Activated CD8-positive, alpha-beta T cell treated with anti-CD3 and anti-CD28 coated beads for 36 hours (primary cell): ENCODE data around the gene KCNQ5. TPM values are rescaled to one million over a fixed set of nuclear protein-coding genes. Genes with fewer than 3 reads are reported as not detected.

Source experiments
- ATAC-seq: fragments of 200-7000 bp; cut with Tn5 transposase; one replicate; pipeline ENCODE4 v1.10.0; 2021; ENCODE audit warnings: mild to moderate bottlenecking, moderate library complexity
- CTCF ChIA-PET: fragments of 350-600 bp; sonication (Branson Sonifier 250); formaldehyde crosslinking; loops from one replicate; lab custom pipeline; 2021; ENCODE audit warnings: antibody characterized with exemption; lab: Charles Lee
- POLR2A ChIA-PET: fragments of 350-600 bp; sonication (Branson Sonifier 250); formaldehyde crosslinking; loops from one replicate; lab custom pipeline; 2021; ENCODE audit warnings: antibody characterized with exemption; lab: Charles Lee
- DNase-seq: peaks from one replicate; pipeline ENCODE4 v3.0.0-alpha.2; 2020
- H3K27ac Mint-ChIP-seq: one replicate; pipeline ENCODE4 v1.8.0; 2021; ENCODE audit warnings: mild to moderate bottlenecking, mixed read lengths
- H3K27me3 Mint-ChIP-seq: one replicate; pipeline ENCODE4 v1.8.0; 2021; ENCODE audit warnings: mixed read lengths
- H3K36me3 Mint-ChIP-seq: one replicate; pipeline ENCODE4 v1.8.0; 2021; ENCODE audit warnings: low read depth, mixed read lengths
- H3K4me1 Mint-ChIP-seq: one replicate; pipeline ENCODE4 v1.8.0; 2021; ENCODE audit warnings: low read depth, mixed read lengths
- H3K4me3 Mint-ChIP-seq: one replicate; pipeline ENCODE4 v1.8.0; 2021; ENCODE audit warnings: mild to moderate bottlenecking, moderate library complexity, mixed read lengths
- H3K9me3 Mint-ChIP-seq: one replicate; pipeline ENCODE4 v1.8.0; 2021; ENCODE audit warnings: mixed read lengths
- intact Hi-C: fragments of 100-400 bp; cut with micrococcal nuclease; formaldehyde crosslinking; loops from one replicate; pipeline ENCODE4 v1.10.0; 2022
- total RNA-seq, 2 experiments: library from RNA; stranded (reverse); gene quantifications; one replicate each; pipeline ENCODE4 v1.2.3, GENCODE V29; 2021
- TF ChIP-seq, protein P1 (sequence below): fragments of 200-600 bp; IDR thresholded peaks from one replicate; pipeline ENCODE4 v1.8.0; 2022; ENCODE audit warnings: antibody characterized with exemption, mild to moderate bottlenecking

Gene KCNQ5
- total RNA-seq, 2 experiments from 2014 or later, result 14.6 to 14.9 TPM

DNA sequence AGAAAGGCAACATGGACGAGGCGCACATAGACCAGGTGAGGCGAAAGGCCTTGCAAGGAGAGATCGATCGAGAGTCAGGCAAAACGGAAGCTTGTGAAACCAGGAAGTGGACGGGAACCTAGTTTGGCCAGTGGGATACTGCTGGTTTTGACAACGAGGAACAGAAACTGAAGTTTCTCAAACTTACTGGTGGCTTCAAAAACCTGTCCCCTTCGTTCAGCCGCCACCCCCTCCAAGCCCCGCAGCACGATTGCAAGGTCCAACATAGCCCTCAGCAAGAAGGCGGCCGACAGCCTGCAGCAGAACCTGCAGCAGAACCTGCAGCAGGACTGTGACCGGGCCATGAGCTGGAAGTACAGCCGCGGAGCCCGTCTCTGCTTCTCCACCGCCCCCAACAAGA lies 365.4 kb downstream of the KCNQ5 start:
- ChIA-PET POLR2A (no interaction called here), CTCF (no interaction called here)
- intact Hi-C loops, result no loop called here
- DNase-seq, result no peak
- TF ChIP-seq, protein P1, sequence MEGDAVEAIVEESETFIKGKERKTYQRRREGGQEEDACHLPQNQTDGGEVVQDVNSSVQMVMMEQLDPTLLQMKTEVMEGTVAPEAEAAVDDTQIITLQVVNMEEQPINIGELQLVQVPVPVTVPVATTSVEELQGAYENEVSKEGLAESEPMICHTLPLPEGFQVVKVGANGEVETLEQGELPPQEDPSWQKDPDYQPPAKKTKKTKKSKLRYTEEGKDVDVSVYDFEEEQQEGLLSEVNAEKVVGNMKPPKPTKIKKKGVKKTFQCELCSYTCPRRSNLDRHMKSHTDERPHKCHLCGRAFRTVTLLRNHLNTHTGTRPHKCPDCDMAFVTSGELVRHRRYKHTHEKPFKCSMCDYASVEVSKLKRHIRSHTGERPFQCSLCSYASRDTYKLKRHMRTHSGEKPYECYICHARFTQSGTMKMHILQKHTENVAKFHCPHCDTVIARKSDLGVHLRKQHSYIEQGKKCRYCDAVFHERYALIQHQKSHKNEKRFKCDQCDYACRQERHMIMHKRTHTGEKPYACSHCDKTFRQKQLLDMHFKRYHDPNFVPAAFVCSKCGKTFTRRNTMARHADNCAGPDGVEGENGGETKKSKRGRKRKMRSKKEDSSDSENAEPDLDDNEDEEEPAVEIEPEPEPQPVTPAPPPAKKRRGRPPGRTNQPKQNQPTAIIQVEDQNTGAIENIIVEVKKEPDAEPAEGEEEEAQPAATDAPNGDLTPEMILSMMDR, result no peak
- no peak overlapping the region for H3K27ac Mint-ChIP-seq
- H3K27me3 Mint-ChIP-seq, result no peaks in the 10 kb centered on the region
- no peak overlapping the region for H3K4me3 Mint-ChIP-seq
- no peak for ATAC-seq
- no peaks in the 10 kb centered on the region for H3K4me1 Mint-ChIP-seq
- peaks cover 17% of the 10 kb centered on the region for H3K9me3 Mint-ChIP-seq
- peaks cover 6% of the 10 kb centered on the region for H3K36me3 Mint-ChIP-seq

DNA sequence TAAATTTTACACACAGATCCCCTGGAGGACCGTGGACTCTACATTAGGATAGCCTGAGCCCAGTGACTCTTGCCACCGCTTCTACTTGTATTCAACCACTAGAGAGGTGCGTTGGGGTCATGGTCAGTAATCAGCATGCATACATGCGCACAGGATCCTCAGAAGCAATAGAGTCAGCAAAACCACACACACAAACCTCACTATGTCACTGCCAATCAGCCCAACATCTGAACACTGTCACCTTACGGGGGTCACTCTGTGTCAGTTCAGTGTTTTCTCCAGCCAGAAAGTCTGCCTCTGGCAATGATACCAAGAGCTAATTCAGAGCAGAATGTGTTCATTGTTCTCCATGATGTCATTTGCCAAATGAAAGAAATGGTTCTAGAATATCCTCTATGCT lies 378.1 kb downstream of the KCNQ5 start:
- intact Hi-C loops, result no loop called here
- Mint-ChIP-seq H3K4me1 (no peaks in the 10 kb centered on the region), H3K27ac (no peak overlapping the region), H3K36me3 (no peaks in the 10 kb centered on the region), H3K4me3 (no peak overlapping the region), H3K27me3 (no peaks in the 10 kb centered on the region), H3K9me3 (no peaks in the 10 kb centered on the region)
- DNase-seq, result no peak
- ChIA-PET CTCF (no interaction called here), POLR2A (no interaction called here)
- TF ChIP-seq, protein P1, result no peak
- ATAC-seq, result no peak

DNA sequence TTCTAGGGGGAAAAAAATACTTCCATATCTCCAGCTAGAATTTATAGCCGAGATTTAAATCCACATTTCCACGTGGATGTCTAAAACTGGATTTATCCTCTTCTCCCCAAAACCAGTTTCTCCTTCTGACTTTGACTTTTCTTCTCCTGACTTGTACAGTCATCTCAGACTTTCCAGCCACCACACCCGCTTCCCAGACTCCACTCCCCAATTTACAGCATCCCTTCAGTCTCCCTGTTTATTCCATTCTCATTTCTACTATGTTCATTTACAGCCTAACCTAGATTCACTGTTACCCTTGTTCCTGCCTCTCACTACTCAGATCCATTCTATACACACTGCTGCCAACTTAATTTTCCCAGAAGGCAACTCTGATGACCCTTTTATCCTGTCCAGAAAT lies 378.6 kb downstream of the KCNQ5 start:
- ChIA-PET CTCF (no interaction called here), POLR2A (no interaction called here)
- intact Hi-C loops, result no loop called here
- ATAC-seq, result no peak
- Mint-ChIP-seq H3K36me3 (no peaks in the 10 kb centered on the region), H3K9me3 (no peaks in the 10 kb centered on the region), H3K27ac (no peak overlapping the region), H3K27me3 (no peaks in the 10 kb centered on the region), H3K4me3 (no peak overlapping the region), H3K4me1 (no peaks in the 10 kb centered on the region)
- no peak for DNase-seq
- TF ChIP-seq, protein P1, result no peak

DNA sequence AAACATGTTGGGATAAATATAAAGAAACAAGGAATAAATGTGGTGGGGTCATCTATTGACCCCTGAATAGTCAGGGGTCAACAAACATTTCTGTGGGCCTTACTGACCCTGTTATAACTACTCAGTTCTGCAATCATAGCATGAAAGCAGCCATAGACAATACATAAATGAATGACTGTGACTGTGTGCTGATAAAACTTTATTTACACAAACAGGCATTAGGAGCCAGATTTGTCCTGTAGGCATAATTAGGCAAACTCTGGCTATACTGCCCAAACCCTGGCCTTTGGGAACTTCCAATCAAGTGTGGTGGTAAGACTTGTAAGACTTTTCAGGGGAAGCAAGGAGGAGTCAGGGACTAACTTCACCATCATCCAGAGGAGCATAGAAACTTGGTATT lies 380.7 kb downstream of the KCNQ5 start:
- no peaks in the 10 kb centered on the region for H3K27me3 Mint-ChIP-seq
- no peak for DNase-seq
- TF ChIP-seq, protein P1, result no peak
- H3K4me1 Mint-ChIP-seq, result no peaks in the 10 kb centered on the region
- CTCF ChIA-PET, result no interaction called here
- peaks cover 9% of the 10 kb centered on the region for H3K36me3 Mint-ChIP-seq
- intact Hi-C loops, result no loop called here
- no peak overlapping the region for H3K27ac Mint-ChIP-seq
- no peak overlapping the region for H3K4me3 Mint-ChIP-seq
- POLR2A ChIA-PET, result interaction anchor here (0.6 kb wide), 1 partner anchor 610 kb away, joined by 3 read pairs; no protein-coding TSS in a partner anchor
- ATAC-seq, result no peak
- H3K9me3 Mint-ChIP-seq, result peaks cover 8% of the 10 kb centered on the region

DNA sequence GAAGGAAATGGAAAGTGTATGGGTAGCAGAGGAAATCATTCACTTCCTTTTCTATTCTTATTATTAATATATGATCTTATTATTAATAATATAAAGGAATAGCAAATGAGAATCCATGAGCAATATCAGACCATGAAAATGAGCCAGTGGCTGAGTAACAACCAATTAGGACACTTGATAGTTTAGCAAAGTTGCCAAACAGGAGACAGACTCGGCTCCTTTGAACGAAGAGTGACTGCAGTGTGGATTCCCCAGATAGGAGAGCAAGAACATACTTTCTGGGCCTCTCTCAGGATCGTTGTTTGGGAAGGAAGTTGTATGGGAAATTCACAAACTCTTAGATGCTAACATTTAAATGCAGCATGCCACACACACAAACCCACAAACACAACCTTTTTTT lies 381.4 kb downstream of the KCNQ5 start:
- peaks cover 12% of the 10 kb centered on the region for H3K9me3 Mint-ChIP-seq
- TF ChIP-seq, protein P1, result no peak
- CTCF ChIA-PET, result no interaction called here
- H3K27ac Mint-ChIP-seq, result no peak overlapping the region
- no peak overlapping the region for H3K4me3 Mint-ChIP-seq
- DNase-seq (no peak), ATAC-seq (no peak)
- intact Hi-C loops, result no loop called here
- peaks cover 15% of the 10 kb centered on the region for H3K36me3 Mint-ChIP-seq
- H3K27me3 Mint-ChIP-seq, result no peaks in the 10 kb centered on the region
- H3K4me1 Mint-ChIP-seq, result no peaks in the 10 kb centered on the region
- POLR2A ChIA-PET, result interaction anchor here (0.6 kb wide), 1 partner anchor 611 kb away, joined by 3 read pairs; no protein-coding TSS in a partner anchor
